DND-41 (cell line): ENCODE results near the gene FGF1.

Experiments
- ATAC-seq: fragments of 200-7000 bp; cut with Tn5 transposase; 3 replicates; pipeline ENCODE4 v1.9.1; 2021; ENCODE audit warnings: low read depth; ENCODE audit not compliant: insufficient read depth
- DNase-seq: peaks from one replicate; pipeline ENCODE4 v3.0.0-alpha.2; 2020
- H2AFZ ChIP-seq: 2 replicates; pipeline ENCODE4 v1.6.0; 2012; ENCODE audit warnings: low read depth, low read length
- H3K27ac ChIP-seq: 2 replicates; pipeline ENCODE4 v1.5.1; 2012; ENCODE audit warnings: low read length, inconsistent platforms
- H3K27me3 ChIP-seq: fragments of 200-600 bp; sonication (generic); 2 replicates; pipeline ENCODE4 v1.6.0; 2012; ENCODE audit warnings: low read length, mild to moderate bottlenecking, inconsistent platforms; ENCODE audit not compliant: insufficient read depth, poor library complexity
- H3K36me3 ChIP-seq: 2 replicates; pipeline ENCODE4 v1.5.1; 2012; ENCODE audit warnings: low read length, inconsistent platforms; ENCODE audit not compliant: insufficient read depth
- H3K4me1 ChIP-seq: 2 replicates; pipeline ENCODE4 v1.5.1; 2012; ENCODE audit warnings: mild to moderate bottlenecking, low read length; ENCODE audit not compliant: insufficient read depth
- H3K4me2 ChIP-seq: 2 replicates; pipeline ENCODE4 v1.6.0; 2012; ENCODE audit warnings: mild to moderate bottlenecking, moderate library complexity, low read length, inconsistent platforms; ENCODE audit not compliant: insufficient read depth
- H3K4me3 ChIP-seq, 2 experiments: fragments of 200-600 bp in 1 of 2; shearing (Covaris generic) in 1 of 2; 2 replicates each; pipeline ENCODE4 v1.5.1; 2012 to 2016; ENCODE audit warnings: inconsistent platforms in 2 of 2, low read length in 2 of 2, mild to moderate bottlenecking in 2 of 2, low read depth in 1 of 2, moderate library complexity in 1 of 2
- H3K79me2 ChIP-seq: 2 replicates; pipeline ENCODE4 v1.6.0; 2012; ENCODE audit warnings: low read length, inconsistent platforms; ENCODE audit not compliant: insufficient read depth
- H3K9ac ChIP-seq: 2 replicates; pipeline ENCODE4 v1.6.0; 2012; ENCODE audit warnings: low read depth, mild to moderate bottlenecking, inconsistent platforms, low read length, moderate library complexity
- H3K9me3 ChIP-seq: 2 replicates; pipeline ENCODE4 v1.5.1; 2012; ENCODE audit warnings: low read length, moderate library complexity, mild to moderate bottlenecking, inconsistent platforms; ENCODE audit not compliant: insufficient read depth, severe bottlenecking
- H4K20me1 ChIP-seq: 2 replicates; pipeline ENCODE4 v1.6.0; 2012; ENCODE audit warnings: low read length; ENCODE audit not compliant: insufficient read depth
- CTCF ChIP-seq: IDR thresholded peaks from 2 replicates; pipeline ENCODE4 v1.5.1; 2012; ENCODE audit warnings: borderline replicate concordance, low read length, moderate library complexity, mild to moderate bottlenecking; ENCODE audit not compliant: poor library complexity, severe bottlenecking; ENCODE audit errors: extremely low read depth
- EZH2 ChIP-seq: IDR thresholded peaks from 3 replicates; pipeline ENCODE4 v1.6.1; 2012; ENCODE audit warnings: borderline replicate concordance, low read depth, mild to moderate bottlenecking, moderate library complexity, low read length, inconsistent platforms; ENCODE audit not compliant: severe bottlenecking

Gene FGF1

GRCh38 chr5:142671801-142672200 is 14.1 kb downstream of the FGF1 start:
- H3K4me2 ChIP-seq = no peak overlapping the region
- no peak overlapping the region for H3K27ac ChIP-seq
- no peaks in the 10 kb centered on the region for H3K9me3 ChIP-seq
- H3K79me2 ChIP-seq = no peaks in the 10 kb centered on the region
- no peak overlapping the region for H3K9ac ChIP-seq
- no peaks in the 10 kb centered on the region for H3K4me1 ChIP-seq
- no peaks in the 10 kb centered on the region for H4K20me1 ChIP-seq
- TF ChIP-seq CTCF (no peak), EZH2 (no peak)
- no peak overlapping the region for H3K4me3 ChIP-seq
- H2AFZ ChIP-seq = no peak overlapping the region
- peaks cover 10% of the 10 kb centered on the region for H3K27me3 ChIP-seq
- ATAC-seq = no peak
- no peaks in the 10 kb centered on the region for H3K36me3 ChIP-seq
- no peak for DNase-seq

- H3K79me2 ChIP-seq = no peaks in the 10 kb centered on the region
- H2AFZ ChIP-seq = no peak overlapping the region
- H4K20me1 ChIP-seq = no peaks in the 10 kb centered on the region
- no peaks in the 10 kb centered on the region for H3K9me3 ChIP-seq
- no peak overlapping the region for H3K9ac ChIP-seq
- no peak overlapping the region for H3K27ac ChIP-seq
- peaks cover 10% of the 10 kb centered on the region for H3K27me3 ChIP-seq
- no peak overlapping the region for H3K4me2 ChIP-seq
- no peak overlapping the region for H3K4me3 ChIP-seq
- H3K4me1 ChIP-seq = no peaks in the 10 kb centered on the region
- TF ChIP-seq CTCF (no peak), EZH2 (no peak)
- DNase-seq = no peak
- no peak for ATAC-seq
- no peaks in the 10 kb centered on the region for H3K36me3 ChIP-seq
Observed at GRCh38 chr5:142671266-142671665, 14.6 kb downstream of the FGF1 start.

- Histone ChIP-seq H3K9me3 (no peaks in the 10 kb centered on the region), H3K4me3 (no peak overlapping the region), H3K27me3 (peaks cover 10% of the 10 kb centered on the region), H2AFZ (no peak overlapping the region), H3K27ac (no peak overlapping the region), H3K4me2 (no peak overlapping the region), H3K4me1 (no peaks in the 10 kb centered on the region), H3K9ac (no peak overlapping the region), H3K36me3 (no peaks in the 10 kb centered on the region), H3K79me2 (no peaks in the 10 kb centered on the region), H4K20me1 (no peaks in the 10 kb centered on the region)
- DNase-seq (no peak), ATAC-seq (no peak)
- no peak for TF ChIP-seq CTCF
- no peak for TF ChIP-seq EZH2
Observed at GRCh38 chr5:142670804-142671203, 15.1 kb downstream of the FGF1 start.

GRCh38 chr5:142669477-142669876 is 16.4 kb downstream of the FGF1 start:
- TF ChIP-seq CTCF = no peak
- TF ChIP-seq EZH2 = no peak
- H3K9me3 ChIP-seq = no peaks in the 10 kb centered on the region
- no peaks in the 10 kb centered on the region for H4K20me1 ChIP-seq
- no peak overlapping the region for H3K4me3 ChIP-seq
- no peak overlapping the region for H3K27ac ChIP-seq
- H3K9ac ChIP-seq = no peak overlapping the region
- H3K36me3 ChIP-seq = no peaks in the 10 kb centered on the region
- H3K4me2 ChIP-seq = no peak overlapping the region
- H2AFZ ChIP-seq = no peak overlapping the region
- DNase-seq (no peak), ATAC-seq (no peak)
- H3K79me2 ChIP-seq = no peaks in the 10 kb centered on the region
- H3K27me3 ChIP-seq = peaks cover 10% of the 10 kb centered on the region
- H3K4me1 ChIP-seq = no peaks in the 10 kb centered on the region
